ENCODE data around the gene ARHGAP24. TPM values are rescaled to one million over a fixed set of nuclear protein-coding genes. Genes with fewer than 3 reads are reported as not detected.
"Not testable (repeated sequence)": the region's sequence is repeated elsewhere in the genome, so short reads cannot be mapped to it uniquely, and the experiment has no call there.

Gene ARHGAP24
- total RNA-seq, 2 donors from 2014 or later: 4.2 to 5.2 TPM

GRCh38 chr4:85831647-85832046, 356.7 kb downstream of the ARHGAP24 start:
- Histone ChIP-seq H3K9ac (ENCODE audit: low read depth in 2 of 2, low read length in 2 of 2) (no peak overlapping the region), H3K9me3 (no peaks in the 10 kb centered on the region), H3K27me3 (no peaks in the 10 kb centered on the region), H3K27ac (no peak overlapping the region), H3K4me3 (no peak overlapping the region), H3K36me3 (no peaks in the 10 kb centered on the region), H3K4me1 (no peaks in the 10 kb centered on the region)
- intact Hi-C loops (cut with DNase I): no loop called here
- no peak for DNase-seq
- TF ChIP-seq, protein P1, sequence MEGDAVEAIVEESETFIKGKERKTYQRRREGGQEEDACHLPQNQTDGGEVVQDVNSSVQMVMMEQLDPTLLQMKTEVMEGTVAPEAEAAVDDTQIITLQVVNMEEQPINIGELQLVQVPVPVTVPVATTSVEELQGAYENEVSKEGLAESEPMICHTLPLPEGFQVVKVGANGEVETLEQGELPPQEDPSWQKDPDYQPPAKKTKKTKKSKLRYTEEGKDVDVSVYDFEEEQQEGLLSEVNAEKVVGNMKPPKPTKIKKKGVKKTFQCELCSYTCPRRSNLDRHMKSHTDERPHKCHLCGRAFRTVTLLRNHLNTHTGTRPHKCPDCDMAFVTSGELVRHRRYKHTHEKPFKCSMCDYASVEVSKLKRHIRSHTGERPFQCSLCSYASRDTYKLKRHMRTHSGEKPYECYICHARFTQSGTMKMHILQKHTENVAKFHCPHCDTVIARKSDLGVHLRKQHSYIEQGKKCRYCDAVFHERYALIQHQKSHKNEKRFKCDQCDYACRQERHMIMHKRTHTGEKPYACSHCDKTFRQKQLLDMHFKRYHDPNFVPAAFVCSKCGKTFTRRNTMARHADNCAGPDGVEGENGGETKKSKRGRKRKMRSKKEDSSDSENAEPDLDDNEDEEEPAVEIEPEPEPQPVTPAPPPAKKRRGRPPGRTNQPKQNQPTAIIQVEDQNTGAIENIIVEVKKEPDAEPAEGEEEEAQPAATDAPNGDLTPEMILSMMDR (IDR thresholded peaks at IDR 0.05): no peak

GRCh38 chr4:85833302-85833701, 358.4 kb downstream of the ARHGAP24 start:
- TF ChIP-seq, protein P1 (IDR thresholded peaks at IDR 0.05): no peak
- no peaks in the 10 kb centered on the region for H3K36me3 ChIP-seq
- H3K9me3 ChIP-seq: no peaks in the 10 kb centered on the region
- H3K27ac ChIP-seq: no peak overlapping the region
- intact Hi-C loops (cut with DNase I): no loop called here
- no peak overlapping the region for H3K4me3 ChIP-seq
- H3K9ac ChIP-seq (ENCODE audit: low read depth in 2 of 2, low read length in 2 of 2): no peak overlapping the region
- no peak for DNase-seq
- H3K27me3 ChIP-seq: no peaks in the 10 kb centered on the region
- no peaks in the 10 kb centered on the region for H3K4me1 ChIP-seq

- H3K9me3 ChIP-seq: no peaks in the 10 kb centered on the region
- H3K4me3 ChIP-seq: no peak overlapping the region
- DNase-seq: no peak
- no peaks in the 10 kb centered on the region for H3K4me1 ChIP-seq
- no peak overlapping the region for H3K9ac ChIP-seq (ENCODE audit: low read depth in 2 of 2, low read length in 2 of 2)
- H3K36me3 ChIP-seq: no peaks in the 10 kb centered on the region
- intact Hi-C loops (cut with DNase I): no loop called here
- H3K27me3 ChIP-seq: no peaks in the 10 kb centered on the region
- TF ChIP-seq, protein P1 (IDR thresholded peaks at IDR 0.05): no peak
- H3K27ac ChIP-seq: no peak overlapping the region
These were observed 360.0 kb downstream of the ARHGAP24 start for GRCh38 chr4:85834934-85835333.

- Histone ChIP-seq H3K27ac (no peak overlapping the region), H3K9me3 (no peaks in the 10 kb centered on the region), H3K27me3 (no peaks in the 10 kb centered on the region), H3K36me3 (no peaks in the 10 kb centered on the region), H3K4me3 (no peak overlapping the region), H3K9ac (ENCODE audit: low read depth in 2 of 2, low read length in 2 of 2) (no peak overlapping the region), H3K4me1 (no peaks in the 10 kb centered on the region)
- DNase-seq: no peak
- TF ChIP-seq, protein P1 (IDR thresholded peaks at IDR 0.05): no peak
- intact Hi-C loops (cut with DNase I): no loop called here
These were observed 361.9 kb downstream of the ARHGAP24 start for GRCh38 chr4:85836588-85837438.

DNA sequence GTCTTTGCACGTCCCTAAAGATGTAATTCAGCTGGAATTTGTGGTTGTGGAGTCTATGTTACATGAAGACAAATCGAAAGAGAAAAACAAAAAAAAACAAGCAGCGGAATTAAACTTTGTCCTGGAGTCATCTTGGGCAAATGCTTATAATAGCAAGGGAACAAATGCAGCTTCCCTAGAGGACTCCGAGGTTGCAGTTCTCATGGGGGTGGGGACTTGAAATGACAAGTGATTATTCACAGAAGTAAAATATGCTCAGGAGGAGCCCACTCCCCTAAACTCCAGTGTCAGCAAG, 362.4 kb downstream of the ARHGAP24 start:
- no peak for DNase-seq
- H3K9me3 ChIP-seq: no peaks in the 10 kb centered on the region
- H3K27me3 ChIP-seq: no peaks in the 10 kb centered on the region
- intact Hi-C loops (cut with DNase I): no loop called here
- H3K36me3 ChIP-seq: no peaks in the 10 kb centered on the region
- H3K27ac ChIP-seq: no peak overlapping the region
- H3K4me1 ChIP-seq: peaks cover under 1% of the 10 kb centered on the region
- H3K9ac ChIP-seq (ENCODE audit: low read depth in 2 of 2, low read length in 2 of 2): no peak overlapping the region
- no peak overlapping the region for H3K4me3 ChIP-seq
- TF ChIP-seq, protein P1 (IDR thresholded peaks at IDR 0.05): no peak

- H3K27me3 ChIP-seq; H3K9ac ChIP-seq (ENCODE audit: low read depth in 2 of 2, low read length in 2 of 2); H3K4me3 ChIP-seq; H3K36me3 ChIP-seq; DNase-seq; H3K4me1 ChIP-seq; H3K27ac ChIP-seq; H3K9me3 ChIP-seq; intact Hi-C loops (cut with DNase I): not testable (repeated sequence)
These were observed 365.1 kb downstream of the ARHGAP24 start for GRCh38 chr4:85839981-85840451.

Measured in colonic mucosa (tissue), 4 donors.